ENCODE data around the gene LPP.
A peak's percentile ranks its signal among the peaks of the same experiment; 100 is the strongest.

The LPP gene

GRCh38 chr3:188385295-188385694, 231.3 kb downstream of the LPP start:
- no peak for DNase-seq

GRCh38 chr3:188389711-188390342, 235.9 kb downstream of the LPP start:
- peak; percentile 73 for DNase-seq

- DNase-seq: no peak
Observed at GRCh38 chr3:188390343-188390718, 236.4 kb downstream of the LPP start.

- no peak for DNase-seq
Observed at GRCh38 chr3:188390775-188391443, 237.0 kb downstream of the LPP start.

- no peak for DNase-seq
Observed at GRCh38 chr3:188391592-188391991, 237.6 kb downstream of the LPP start.

- DNase-seq: no peak
Observed at GRCh38 chr3:188392076-188392475, 238.1 kb downstream of the LPP start.

GRCh38 chr3:188394623-188395022, 240.7 kb downstream of the LPP start:
- no peak for DNase-seq

GRCh38 chr3:188396251-188396650, 242.3 kb downstream of the LPP start:
- no peak for DNase-seq

GRCh38 chr3:188396900-188397299, 242.9 kb downstream of the LPP start:
- no peak for DNase-seq

GRCh38 chr3:188397766-188398705, 244.1 kb downstream of the LPP start:
- no peak for DNase-seq

- peak; percentile 27 for DNase-seq
Observed at GRCh38 chr3:188400494-188401243, 246.7 kb downstream of the LPP start.

GRCh38 chr3:188401244-188401993, 247.5 kb downstream of the LPP start:
- DNase-seq: no peak

GRCh38 chr3:188402229-188402628, 248.3 kb downstream of the LPP start:
- DNase-seq: no peak

- DNase-seq: no peak
Observed at GRCh38 chr3:188403404-188403803, 249.4 kb downstream of the LPP start.

- no peak for DNase-seq
Observed at GRCh38 chr3:188404124-188404523, 250.2 kb downstream of the LPP start.

GRCh38 chr3:188404701-188405100, 250.7 kb downstream of the LPP start:
- DNase-seq: no peak

GRCh38 chr3:188407158-188407880, 253.4 kb downstream of the LPP start:
- no peak for DNase-seq

GRCh38 chr3:188408831-188409230, 254.9 kb downstream of the LPP start:
- DNase-seq: no peak

GRCh38 chr3:188411750-188412149, 257.8 kb downstream of the LPP start:
- no peak for DNase-seq

GRCh38 chr3:188415196-188415595, 261.2 kb downstream of the LPP start:
- DNase-seq: no peak

GRCh38 chr3:188416041-188416440, 262.1 kb downstream of the LPP start:
- DNase-seq: no peak
